Fibroblast of pulmonary artery (primary cell): ENCODE results near the gene NDST1.

Source experiments
- DNase-seq: peaks from one replicate; pipeline ENCODE4 v3.0.0-alpha.2; 2010; ENCODE audit warnings: low read depth
- H3K4me3 ChIP-seq: replicated peaks from 2 replicates; pipeline ENCODE4 v1.5.1; 2011; ENCODE audit warnings: low read depth, mild to moderate bottlenecking, control low read depth, low read length, moderate library complexity
- TF ChIP-seq, protein P1 (sequence below): IDR thresholded peaks from 2 replicates; pipeline ENCODE4 v1.5.1; 2011; ENCODE audit warnings: mild to moderate bottlenecking, control low read depth, low read length, inconsistent platforms; ENCODE audit errors: missing control alignments

The NDST1 gene

DNA sequence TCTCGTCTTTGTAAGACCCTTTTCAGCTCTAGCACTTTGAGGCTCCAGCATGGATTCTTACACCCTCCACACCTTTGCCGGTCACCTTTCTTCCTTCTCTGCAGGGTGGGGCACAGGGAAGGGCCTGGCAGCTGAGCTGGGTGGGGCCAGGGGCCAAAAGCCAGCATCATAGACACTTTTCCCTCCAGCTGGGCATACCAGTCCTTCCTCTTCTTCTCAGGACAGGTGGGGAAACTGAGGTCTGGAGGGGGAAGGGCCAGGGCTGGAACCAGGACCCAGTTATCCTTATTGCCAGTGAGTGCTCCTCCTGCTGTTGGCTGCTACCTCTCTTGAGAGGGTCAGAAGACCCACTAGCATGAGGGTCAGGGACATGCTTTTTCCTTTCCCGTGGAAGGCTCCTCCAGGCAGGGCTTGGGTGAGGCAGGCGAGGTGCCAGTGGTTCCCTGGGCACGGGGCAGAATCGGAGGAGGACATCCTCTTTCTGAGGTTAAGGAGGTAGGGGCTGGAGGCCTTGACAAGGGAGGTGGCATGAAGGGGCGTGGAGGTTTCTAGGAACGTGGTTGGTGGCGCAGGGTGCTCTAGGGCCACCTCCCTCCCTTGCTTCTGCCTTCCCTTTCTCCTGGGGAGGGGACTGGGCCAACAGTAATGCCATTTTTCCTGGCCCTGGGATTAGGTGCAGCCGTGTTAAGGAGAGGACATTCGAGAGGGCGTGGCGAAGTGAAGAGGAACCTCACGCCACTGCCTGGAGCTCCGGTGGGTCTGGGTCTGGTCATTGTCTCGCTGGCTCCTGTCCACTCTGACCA lies at the start of gene NDST1:
Gene NDST1, plus strand, starts transcription at position 658 of the 803 bp plus-strand sequence. CDS start 13,124 bp downstream, outside the sequence.
- TF ChIP-seq, protein P1, sequence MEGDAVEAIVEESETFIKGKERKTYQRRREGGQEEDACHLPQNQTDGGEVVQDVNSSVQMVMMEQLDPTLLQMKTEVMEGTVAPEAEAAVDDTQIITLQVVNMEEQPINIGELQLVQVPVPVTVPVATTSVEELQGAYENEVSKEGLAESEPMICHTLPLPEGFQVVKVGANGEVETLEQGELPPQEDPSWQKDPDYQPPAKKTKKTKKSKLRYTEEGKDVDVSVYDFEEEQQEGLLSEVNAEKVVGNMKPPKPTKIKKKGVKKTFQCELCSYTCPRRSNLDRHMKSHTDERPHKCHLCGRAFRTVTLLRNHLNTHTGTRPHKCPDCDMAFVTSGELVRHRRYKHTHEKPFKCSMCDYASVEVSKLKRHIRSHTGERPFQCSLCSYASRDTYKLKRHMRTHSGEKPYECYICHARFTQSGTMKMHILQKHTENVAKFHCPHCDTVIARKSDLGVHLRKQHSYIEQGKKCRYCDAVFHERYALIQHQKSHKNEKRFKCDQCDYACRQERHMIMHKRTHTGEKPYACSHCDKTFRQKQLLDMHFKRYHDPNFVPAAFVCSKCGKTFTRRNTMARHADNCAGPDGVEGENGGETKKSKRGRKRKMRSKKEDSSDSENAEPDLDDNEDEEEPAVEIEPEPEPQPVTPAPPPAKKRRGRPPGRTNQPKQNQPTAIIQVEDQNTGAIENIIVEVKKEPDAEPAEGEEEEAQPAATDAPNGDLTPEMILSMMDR: no peak
- H3K4me3 ChIP-seq: no peak within 1 kb of the TSS

DNA sequence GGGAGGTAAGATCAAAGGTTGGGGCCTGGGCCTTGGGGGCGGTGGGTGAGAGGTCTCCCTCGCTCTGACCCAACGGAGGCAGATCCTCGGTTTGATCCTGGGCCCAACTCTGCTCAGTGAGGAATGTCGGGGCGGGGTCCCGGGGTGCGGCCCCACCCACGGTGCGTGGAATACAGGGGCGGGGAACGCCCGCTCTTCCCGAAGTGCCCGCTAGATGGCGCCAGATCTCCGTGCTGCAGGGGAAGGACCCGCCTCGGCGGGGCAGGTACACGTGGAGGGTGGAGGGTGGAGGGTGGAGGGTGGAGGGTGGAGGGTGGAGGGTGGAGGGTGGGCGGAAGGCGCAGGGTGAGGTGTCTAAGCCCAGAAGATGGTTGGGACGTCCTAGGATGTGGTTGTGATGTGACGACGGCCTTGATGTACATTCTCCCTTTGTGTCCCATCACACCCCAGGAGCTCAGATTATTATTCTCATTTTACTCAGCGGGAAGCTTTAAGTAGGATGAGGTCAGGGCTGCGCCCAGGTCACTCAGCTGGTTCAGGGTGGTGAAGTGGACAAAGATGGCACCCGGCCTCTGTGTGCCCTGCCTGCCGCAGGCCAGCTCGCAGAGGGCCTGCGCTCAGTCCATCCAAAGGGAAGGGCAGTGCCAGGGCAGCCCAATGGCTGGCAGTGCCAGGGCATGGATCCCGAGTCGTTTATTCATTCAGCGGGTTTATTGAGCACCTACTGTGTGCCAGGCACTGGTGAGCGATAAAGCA lies 49.0 kb upstream of the NDST1 start:
- peak; percentile 55 for DNase-seq
- TF ChIP-seq, protein P1: peak; percentile 60
- H3K4me3 ChIP-seq: no peak overlapping the region

More for the DNA sequence above, at the start of gene NDST1:
- no peak for DNase-seq

DNA sequence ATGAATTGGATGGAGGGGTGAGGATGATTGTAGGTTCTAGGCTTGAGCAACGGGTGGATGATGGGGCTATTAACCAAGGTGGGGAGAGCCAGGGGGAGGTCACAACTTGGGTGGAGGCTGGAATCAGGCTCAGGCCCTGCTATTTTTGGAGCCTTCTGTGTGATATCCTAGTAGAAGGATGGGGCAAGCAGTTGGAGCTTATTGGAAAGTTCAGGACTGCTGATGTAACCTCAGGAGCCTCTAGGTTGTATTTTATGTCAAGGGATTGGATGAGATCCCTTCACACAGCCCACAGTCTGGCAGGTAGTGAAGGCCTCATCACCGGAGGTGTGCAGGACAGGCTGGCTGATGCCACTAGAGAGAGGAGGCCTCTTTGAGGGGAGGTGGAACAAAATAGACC lies 47.1 kb upstream of the NDST1 start:
- DNase-seq: no peak
- TF ChIP-seq, protein P1: no peak
- no peak overlapping the region for H3K4me3 ChIP-seq

- TF ChIP-seq, protein P1: no peak
- DNase-seq: no peak
- no peak overlapping the region for H3K4me3 ChIP-seq
Observed at GRCh38 chr5:150461231-150461630, 46.7 kb upstream of the NDST1 start.

- DNase-seq: peak; percentile 68
- H3K4me3 ChIP-seq: no peak overlapping the region
- TF ChIP-seq, protein P1: no peak
Observed at GRCh38 chr5:150464554-150465012, 43.3 kb upstream of the NDST1 start.

DNA sequence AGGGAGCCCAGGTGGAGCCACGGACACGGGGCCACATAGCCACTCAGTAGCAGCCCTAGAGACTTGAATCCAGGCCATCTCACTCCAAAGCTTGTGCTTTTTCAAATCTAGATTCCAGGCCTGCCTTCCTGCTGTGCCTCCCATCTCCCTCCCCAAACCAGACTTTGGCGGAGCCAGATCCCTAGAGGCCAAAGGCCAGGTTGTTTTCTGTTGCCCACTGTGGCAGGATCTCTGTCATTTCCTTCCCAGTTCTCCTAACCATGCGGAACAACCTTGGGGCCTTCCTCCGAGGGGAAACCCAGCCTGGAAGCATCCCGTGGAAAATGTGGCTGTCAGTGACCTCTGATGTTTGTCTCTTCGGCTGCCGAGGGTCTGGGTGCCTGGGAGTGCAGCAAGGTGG lies 42.0 kb upstream of the NDST1 start:
- no peak overlapping the region for H3K4me3 ChIP-seq
- DNase-seq: no peak
- TF ChIP-seq, protein P1: no peak
